Panc1 (cell line): ENCODE measurements around the gene ME1. TPM values are rescaled to one million over a fixed set of nuclear protein-coding genes. Genes with fewer than 3 reads are reported as not detected.

Experiments used
- ATAC-seq: fragments of 200-7000 bp; cut with Tn5 transposase; 2 replicates; pipeline ENCODE4 v1.9.1; 2020; ENCODE audit warnings: mild to moderate bottlenecking, moderate library complexity
- BruUV-seq: library from RNA; stranded (reverse); fragments of 400-500 nt; replicated peaks from 2 replicates; lab custom pipeline; 2021; lab: Mats Ljungman, UMichigan
- CTCF ChIA-PET: fragments of 300-600 bp; sonication (Branson Sonifier 250); formaldehyde crosslinking; loops from one replicate; lab custom pipeline; 2022; ENCODE audit warnings: antibody characterized with exemption; lab: Charles Lee
- POLR2A ChIA-PET: fragments of 300-600 bp; sonication (Branson Sonifier 250); formaldehyde crosslinking; loops from one replicate; lab custom pipeline; 2022; ENCODE audit warnings: antibody characterized with exemption; lab: Charles Lee
- DNase-seq: peaks from one replicate; pipeline ENCODE4 v3.0.0-alpha.2; 2010; ENCODE audit warnings: low read depth, low spot score
- H3K27ac ChIP-seq: 2 replicates; pipeline ENCODE4 v1.5.1; 2011; ENCODE audit warnings: mild to moderate bottlenecking, low read length, inconsistent platforms
- H3K27me3 ChIP-seq: fragments of 200-500 bp; sonication (Bioruptor generic); 2 replicates; pipeline ENCODE4 v1.6.0; 2014; ENCODE audit warnings: low read length, inconsistent platforms; ENCODE audit not compliant: control insufficient read depth, insufficient read depth
- H3K36me3 ChIP-seq: fragments of 200-500 bp; sonication (Bioruptor generic); 2 replicates; pipeline ENCODE4 v1.5.1; 2014; ENCODE audit warnings: inconsistent platforms, mild to moderate bottlenecking, low read length, moderate library complexity; ENCODE audit not compliant: control insufficient read depth, insufficient read depth
- H3K4me1 ChIP-seq: 2 replicates; pipeline ENCODE4 v1.5.1; 2011; ENCODE audit warnings: inconsistent platforms, mild to moderate bottlenecking, low read length, moderate library complexity; ENCODE audit not compliant: control insufficient read depth, insufficient read depth
- H3K4me3 ChIP-seq, 2 experiments: 2 replicates each; pipeline ENCODE4 v1.5.1; 2011 to 2012; ENCODE audit warnings: low read depth in 2 of 2, low read length in 2 of 2, mild to moderate bottlenecking in 2 of 2, inconsistent platforms in 1 of 2, moderate library complexity in 1 of 2
- H3K9me3 ChIP-seq: fragments of 200-500 bp; sonication (Bioruptor generic); 2 replicates; pipeline ENCODE4 v1.5.1; 2014; ENCODE audit warnings: low read depth, mild to moderate bottlenecking, inconsistent platforms, low read length, moderate library complexity; ENCODE audit not compliant: control insufficient read depth, insufficient read depth
- CTCF ChIP-seq: fragments of 450-650 bp; IDR thresholded peaks from 2 replicates; pipeline ENCODE4 v1.5.1; 2017; ENCODE audit warnings: mild to moderate bottlenecking
- POLR2AphosphoS5 ChIP-seq: IDR thresholded peaks from 2 replicates; pipeline ENCODE4 v1.6.1; 2012; ENCODE audit warnings: mild to moderate bottlenecking, low read depth, low read length, moderate library complexity
- REST ChIP-seq, 2 experiments: IDR thresholded peaks; 2 replicates each; pipeline ENCODE4 v1.6.1; 2011 to 2012; ENCODE audit warnings: low read depth in 2 of 2, control low read depth in 1 of 2, low read length in 1 of 2, mild to moderate bottlenecking in 1 of 2, moderate library complexity in 1 of 2; ENCODE audit not compliant: insufficient read depth in 1 of 2
- SIN3A ChIP-seq: IDR thresholded peaks from 2 replicates; pipeline ENCODE4 v1.6.1; 2012; ENCODE audit warnings: low read depth, mild to moderate bottlenecking, low read length, moderate library complexity, borderline replicate concordance; ENCODE audit not compliant: insufficient read depth
- TCF7L2 ChIP-seq: IDR thresholded peaks from 2 replicates; pipeline ENCODE4 v1.6.1; 2011; ENCODE audit warnings: mild to moderate bottlenecking, low read depth, low read length, inconsistent platforms
- in situ Hi-C: cut with HindIII; loops from 2 replicates; pipeline ENCODE4 v1.10.0; 2016; ENCODE audit warnings: low sequenced_read_pairs, low pct_unique_long_range_greater_than_20kb
- intact Hi-C: fragments of 100-400 bp; cut with micrococcal nuclease; formaldehyde crosslinking; loops from one replicate; pipeline ENCODE4 v1.10.0; 2022; ENCODE audit not compliant: unreplicated experiment
- total RNA-seq: library from RNA; stranded (reverse); gene quantifications from one replicate; pipeline ENCODE4 v1.2.1, GENCODE V29; 2021; ENCODE audit not compliant: unreplicated experiment

ME1 gene
- total RNA-seq, 1 experiment from 2014 or later = 19.7 TPM

DNA sequence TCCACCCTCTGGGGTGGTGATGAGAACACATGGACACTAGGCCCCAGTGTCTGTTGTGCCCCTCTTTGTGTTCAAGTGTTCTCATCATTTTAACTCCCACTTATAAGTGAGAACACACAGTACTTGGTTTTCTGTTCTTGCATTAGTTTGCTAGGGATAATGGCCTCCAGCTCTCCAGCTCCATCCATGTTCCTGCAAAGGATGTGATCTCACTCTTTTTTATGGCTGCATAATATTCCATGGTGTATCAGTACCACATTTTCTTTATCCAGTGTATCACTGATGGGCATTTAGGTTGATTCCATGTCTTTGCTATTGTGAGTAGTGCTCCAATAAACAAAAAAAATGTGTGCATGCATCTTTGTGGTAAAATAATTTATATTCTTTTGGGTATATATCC is 170.3 kb downstream of the ME1 start:
- Histone ChIP-seq H3K27me3 (no peaks in the 10 kb centered on the region), H3K36me3 (no peaks in the 10 kb centered on the region), H3K9me3 (no peaks in the 10 kb centered on the region), H3K4me3 (no peak overlapping the region), H3K27ac (no peak overlapping the region), H3K4me1 (no peaks in the 10 kb centered on the region)
- ChIA-PET POLR2A (no interaction called here), CTCF (no interaction called here)
- intact Hi-C loops (no loop called here), in situ Hi-C loops (no loop called here)
- no peak for DNase-seq
- BruUV-seq = no TSS peak
- TF ChIP-seq REST (IDR thresholded peaks at IDR 0.05; ENCODE audit: insufficient read depth in 1 of 2, low read depth in 2 of 2, low read length in 1 of 2) (no peak), SIN3A (no peak), TCF7L2 (no peak), CTCF (no peak), POLR2AphosphoS5 (no peak)
- ATAC-seq = no peak

GRCh38 chr6:83258517-83258916 is 172.3 kb downstream of the ME1 start:
- DNase-seq (no peak), ATAC-seq (no peak)
- no peaks in the 10 kb centered on the region for H3K4me1 ChIP-seq
- no peak overlapping the region for H3K27ac ChIP-seq
- POLR2A ChIA-PET = no interaction called here
- H3K36me3 ChIP-seq = no peaks in the 10 kb centered on the region
- no peaks in the 10 kb centered on the region for H3K9me3 ChIP-seq
- in situ Hi-C loops (no loop called here), intact Hi-C loops (no loop called here)
- CTCF ChIA-PET = no interaction called here
- TF ChIP-seq TCF7L2 (no peak), REST (IDR thresholded peaks at IDR 0.05; ENCODE audit: insufficient read depth in 1 of 2, low read depth in 2 of 2, low read length in 1 of 2) (no peak), SIN3A (no peak), POLR2AphosphoS5 (no peak), CTCF (no peak)
- no peak overlapping the region for H3K4me3 ChIP-seq
- no peaks in the 10 kb centered on the region for H3K27me3 ChIP-seq
- BruUV-seq = no TSS peak
